IMR-90 (cell line): ENCODE data around the gene SNX32. TPM values are rescaled to one million over a fixed set of nuclear protein-coding genes. Genes with fewer than 3 reads are reported as not detected.

Experiments used
- ATAC-seq: fragments of 200-7000 bp; cut with Tn5 transposase; 2 replicates; pipeline ENCODE4 v1.9.1; 2020; ENCODE audit warnings: low read depth, mild to moderate bottlenecking, moderate library complexity
- BruUV-seq: library from RNA; stranded (reverse); fragments of 400-500 nt; replicated peaks from 2 replicates; lab custom pipeline; 2021; lab: Mats Ljungman, UMichigan
- CTCF ChIA-PET: fragments of 300-600 bp; formaldehyde crosslinking; extraction: SDS; loops from one replicate; lab custom pipeline; 2021; ENCODE audit warnings: antibody characterized with exemption; lab: Yijun Ruan, JAX
- POLR2A ChIA-PET: fragments of 300-600 bp; sonication (Branson Sonifier 250); formaldehyde crosslinking; loops from one replicate; lab custom pipeline; 2022; ENCODE audit warnings: antibody characterized with exemption; ENCODE audit not compliant: unreplicated experiment; lab: Charles Lee
- DNase-seq: peaks from one replicate; pipeline ENCODE4 v3.0.0; 2013
- H2AFZ ChIP-seq: replicated peaks from 2 replicates; pipeline ENCODE3; 2013; ENCODE audit warnings: low read length, mild to moderate bottlenecking; ENCODE audit not compliant: poor library complexity
- H2AK5ac ChIP-seq: 2 replicates; pipeline ENCODE4 v1.6.1; 2013; ENCODE audit warnings: low read depth, low read length, inconsistent platforms
- H2AK9ac ChIP-seq: replicated peaks from 2 replicates; pipeline ENCODE3; 2013; ENCODE audit warnings: mild to moderate bottlenecking, low read depth, low read length, moderate library complexity; ENCODE audit not compliant: poor library complexity
- H2BK120ac ChIP-seq: 2 replicates; pipeline ENCODE4 v1.6.1; 2013; ENCODE audit warnings: low read depth, low read length, inconsistent platforms
- H2BK15ac ChIP-seq: 3 replicates; pipeline ENCODE4 v1.6.1; 2013; ENCODE audit warnings: low read depth, low read length, inconsistent platforms
- H2BK20ac ChIP-seq: 2 replicates; pipeline ENCODE4 v1.6.1; 2013; ENCODE audit warnings: low read depth, mild to moderate bottlenecking, inconsistent platforms, low read length, moderate library complexity
- H2BK5ac ChIP-seq: 2 replicates; pipeline ENCODE4 v1.6.1; 2013; ENCODE audit warnings: mild to moderate bottlenecking, low read depth, low read length, inconsistent platforms; ENCODE audit not compliant: poor library complexity, severe bottlenecking
- H3K14ac ChIP-seq: replicated peaks from 2 replicates; pipeline ENCODE4 v1.6.1; 2013; ENCODE audit warnings: low read depth, low read length, inconsistent platforms
- H3K18ac ChIP-seq: 2 replicates; pipeline ENCODE4 v1.6.1; 2013; ENCODE audit warnings: low read depth, low read length, control low read depth
- H3K23ac ChIP-seq: 2 replicates; pipeline ENCODE4 v1.6.1; 2013; ENCODE audit warnings: low read depth, low read length, inconsistent platforms
- H3K27ac ChIP-seq: 2 replicates; pipeline ENCODE4 v1.5.1; 2013; ENCODE audit warnings: mild to moderate bottlenecking, control low read depth, low read length; ENCODE audit not compliant: insufficient read depth
- H3K27me3 ChIP-seq: 2 replicates; pipeline ENCODE4 v1.6.1; 2013; ENCODE audit warnings: low read length; ENCODE audit not compliant: control insufficient read depth, insufficient read depth
- H3K36me3 ChIP-seq: 2 replicates; pipeline ENCODE4 v1.6.1; 2013; ENCODE audit warnings: low read length, mixed read lengths; ENCODE audit not compliant: control insufficient read depth, insufficient read depth
- H3K4ac ChIP-seq: 2 replicates; pipeline ENCODE4 v1.6.1; 2013; ENCODE audit warnings: low read depth, low read length, inconsistent platforms
- H3K4me1 ChIP-seq: 2 replicates; pipeline ENCODE4 v1.6.1; 2013; ENCODE audit warnings: low read length, mixed read lengths; ENCODE audit not compliant: control insufficient read depth, insufficient read depth
- H3K4me2 ChIP-seq: 2 replicates; pipeline ENCODE4 v1.6.1; 2013; ENCODE audit warnings: low read depth, mild to moderate bottlenecking, control low read depth, low read length, moderate library complexity
- H3K4me3 ChIP-seq: 2 replicates; pipeline ENCODE4 v1.5.1; 2013; ENCODE audit warnings: low read depth, mild to moderate bottlenecking, control low read depth, low read length, moderate library complexity; ENCODE audit not compliant: insufficient read depth
- H3K56ac ChIP-seq: 2 replicates; pipeline ENCODE4 v1.6.1; 2013; ENCODE audit warnings: low read length, inconsistent platforms; ENCODE audit not compliant: insufficient read depth; ENCODE audit errors: extremely low read depth
- H3K79me1 ChIP-seq, 2 experiments: 2 replicates each; pipeline ENCODE4 v1.6.1; 2013; ENCODE audit warnings: low read length in 2 of 2, inconsistent platforms in 1 of 2, low read depth in 1 of 2
- H3K9ac ChIP-seq: 2 replicates; pipeline ENCODE4 v1.6.1; 2013; ENCODE audit warnings: low read depth, low read length, control low read depth
- H3K9me1 ChIP-seq: 2 replicates; pipeline ENCODE4 v1.6.1; 2013; ENCODE audit warnings: low read length, inconsistent platforms; ENCODE audit not compliant: insufficient read depth
- H3K9me3 ChIP-seq: 2 replicates; pipeline ENCODE4 v1.6.1; 2013; ENCODE audit warnings: low read length; ENCODE audit not compliant: control insufficient read depth, insufficient read depth
- H4K20me1 ChIP-seq: 2 replicates; pipeline ENCODE4 v1.6.1; 2013; ENCODE audit warnings: low read length, inconsistent platforms; ENCODE audit not compliant: insufficient read depth
- H4K5ac ChIP-seq: 2 replicates; pipeline ENCODE4 v1.6.1; 2013; ENCODE audit warnings: mild to moderate bottlenecking, low read depth, low read length, control low read depth
- H4K8ac ChIP-seq, 2 experiments: 2 replicates each; pipeline ENCODE4 v1.6.1; 2013; ENCODE audit warnings: low read depth in 2 of 2, low read length in 2 of 2, control low read depth in 1 of 2, inconsistent platforms in 1 of 2
- H4K91ac ChIP-seq: 2 replicates; pipeline ENCODE4 v1.6.1; 2013; ENCODE audit warnings: low read depth, low read length, inconsistent platforms; ENCODE audit not compliant: insufficient read depth
- BHLHE40 ChIP-seq: fragments of 150-350 bp; IDR thresholded peaks from 2 replicates; pipeline ENCODE4 v1.6.1; 2016; ENCODE audit warnings: mild to moderate bottlenecking, low read depth, low read length
- CEBPB ChIP-seq: IDR thresholded peaks from 2 replicates; pipeline ENCODE4 v1.6.1; 2012; ENCODE audit warnings: low read depth, low read length, improper control_type of control experiment
- CHD1 ChIP-seq: IDR thresholded peaks from 2 replicates; pipeline ENCODE4 v1.6.1; 2012; ENCODE audit warnings: low read depth, low read length, improper control_type of control experiment
- MAFK ChIP-seq: IDR thresholded peaks from 2 replicates; pipeline ENCODE4 v1.6.1; 2012; ENCODE audit warnings: low read depth, low read length, improper control_type of control experiment
- MAZ ChIP-seq: IDR thresholded peaks from 2 replicates; pipeline ENCODE4 v1.6.1; 2012; ENCODE audit warnings: low read depth, mild to moderate bottlenecking, low read length, improper control_type of control experiment, moderate library complexity, borderline replicate concordance
- MXI1 ChIP-seq: IDR thresholded peaks from 2 replicates; pipeline ENCODE4 v1.6.1; 2012; ENCODE audit warnings: low read depth, mild to moderate bottlenecking, low read length, moderate library complexity, borderline replicate concordance
- NFE2L2 ChIP-seq: fragments of 150-350 bp; IDR thresholded peaks from 2 replicates; pipeline ENCODE4 v1.6.1; 2016; ENCODE audit warnings: low read depth, mild to moderate bottlenecking, low read length
- POLR2A ChIP-seq: IDR thresholded peaks from 2 replicates; pipeline ENCODE4 v1.6.1; 2012; ENCODE audit warnings: mild to moderate bottlenecking, low read depth, low read length
- RAD21 ChIP-seq: IDR thresholded peaks from 2 replicates; pipeline ENCODE4 v1.6.1; 2012; ENCODE audit warnings: low read length, improper control_type of control experiment
- RCOR1 ChIP-seq: IDR thresholded peaks from 2 replicates; pipeline ENCODE4 v1.6.1; 2012; ENCODE audit warnings: mild to moderate bottlenecking, low read length, improper control_type of control experiment; ENCODE audit not compliant: insufficient replicate concordance
- RFX5 ChIP-seq: IDR thresholded peaks from 2 replicates; pipeline ENCODE4 v1.8.0; 2012; ENCODE audit warnings: low read depth, mild to moderate bottlenecking, low read length, moderate library complexity
- SMC3 ChIP-seq: fragments of 150-350 bp; IDR thresholded peaks from 2 replicates; pipeline ENCODE4 v1.6.1; 2016; ENCODE audit warnings: low read depth, mild to moderate bottlenecking, antibody characterized with exemption, low read length, moderate library complexity
- WGBS, 2 experiments: methylation state at CpG; one replicate each; pipeline versions ENCODE4 v1.1.5 to v1.1.7; 2013; ENCODE audit warnings: missing lambda C conversion rate in 2 of 2; ENCODE audit not compliant: insufficient read length in 1 of 2; ENCODE audit errors: extremely low coverage in 2 of 2; 5-methylcytosine and 5-hydroxymethylcytosine counted together
- dilution Hi-C: fragments of 300-500 bp; cut with HindIII; formaldehyde crosslinking; loops from one replicate; pipeline ENCODE4 v1.14.3; 2018; ENCODE audit warnings: low sequenced_read_pairs; ENCODE audit not compliant: unreplicated experiment
- in situ Hi-C: fragments of 300-500 bp; cut with MboI; formaldehyde crosslinking; loops from 3 replicates; pipeline ENCODE4 v1.14.3; 2019; ENCODE audit warnings: low sequenced_read_pairs, inconsistent platforms, mixed read lengths
- intact Hi-C: fragments of 100-400 bp; cut with micrococcal nuclease; formaldehyde crosslinking; loops from 2 replicates; pipeline ENCODE4 v1.10.0; 2022
- polyA plus RNA-seq, 3 experiments: library from polyadenylated mRNA; depleted of rRNA; stranded (reverse); fragments of >200 nt; gene quantifications; 2 replicates each; pipeline ENCODE4 v1.2.3, GENCODE V29; 2012; ENCODE audit warnings: low replicate concordance in 1 of 3
- total RNA-seq: library from RNA; depleted of rRNA; stranded (reverse); fragments of >200 nt; gene quantifications from 2 replicates; pipeline ENCODE4 v1.2.3, GENCODE V29; 2012
- TF ChIP-seq, protein P1 (sequence below): fragments of 150-350 bp; IDR thresholded peaks from 2 replicates; pipeline ENCODE4 v1.6.1; 2017; ENCODE audit warnings: mild to moderate bottlenecking, antibody characterized with exemption, low read length, low read depth
- TF ChIP-seq, protein P2 (sequence below): fragments of 150-350 bp; IDR thresholded peaks from 2 replicates; pipeline ENCODE4 v1.6.1; 2016; ENCODE audit warnings: low read depth, mild to moderate bottlenecking, low read length, moderate library complexity, borderline replicate concordance
- TF ChIP-seq, protein P3 (sequence below): conservative IDR thresholded peaks from 2 replicates; pipeline ENCODE4 v1.5.1; 2012; ENCODE audit warnings: mild to moderate bottlenecking, low read depth, low read length, improper control_type of control experiment

Gene SNX32
- total and polyA plus RNA-seq, 2 of the 4 experiments (the other 2 are of a cell fraction): 0.36 to 0.79 TPM

DNA sequence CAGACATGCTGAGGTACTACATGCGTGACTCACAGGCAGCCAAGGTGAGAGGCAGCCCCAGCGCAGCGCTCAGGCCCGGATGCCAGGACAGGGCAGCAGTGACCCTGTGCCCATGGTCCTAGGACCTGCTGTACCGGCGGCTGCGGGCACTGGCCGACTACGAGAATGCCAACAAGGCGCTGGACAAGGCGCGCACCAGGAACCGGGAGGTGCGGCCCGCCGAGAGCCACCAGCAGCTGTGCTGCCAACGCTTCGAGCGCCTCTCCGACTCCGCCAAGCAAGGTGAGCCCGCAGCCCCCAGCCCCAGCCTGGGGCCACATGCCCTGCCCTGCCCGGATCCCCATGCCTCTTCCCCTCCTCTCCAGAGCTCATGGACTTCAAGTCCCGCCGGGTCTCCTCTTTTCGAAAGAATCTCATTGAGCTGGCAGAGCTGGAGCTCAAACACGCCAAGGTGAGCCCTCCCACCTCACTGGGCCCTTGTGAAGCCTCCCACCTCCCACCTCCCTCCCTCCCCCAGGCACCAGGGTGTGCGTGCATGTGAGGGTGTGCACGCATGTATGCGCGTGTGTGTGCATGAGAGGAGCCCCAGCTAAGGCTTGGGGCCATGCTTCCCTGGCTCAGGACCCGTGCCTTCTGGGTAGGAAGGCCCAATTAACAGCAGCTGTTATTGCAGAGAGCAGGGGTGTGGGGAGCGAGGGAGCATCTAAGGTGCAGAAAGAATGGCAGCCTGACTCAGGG is 18.9 kb downstream of the SNX32 start:
- Histone ChIP-seq H4K91ac (no peak overlapping the region), H2BK20ac (no peak overlapping the region), H2BK120ac (no peak overlapping the region), H3K36me3 (peaks cover 59% of the 10 kb centered on the region), H3K79me1 (peaks cover 20 to 60% of the 10 kb centered on the region in 2 experiments), H3K56ac (no peak overlapping the region), H3K18ac (no peak overlapping the region), H2BK5ac (no peak overlapping the region), H3K27me3 (no peaks in the 10 kb centered on the region), H3K14ac (no peak overlapping the region), H2AK9ac (peak overlapping the region; percentile 70), H3K4ac (no peak overlapping the region), H2AK5ac (no peak overlapping the region), H3K23ac (no peak overlapping the region), H2BK15ac (no peak overlapping the region), H4K20me1 (peaks cover 76% of the 10 kb centered on the region), H4K8ac (no peak overlapping the region), H3K9ac (no peak overlapping the region), H3K9me3 (no peaks in the 10 kb centered on the region), H3K27ac (no peak overlapping the region), H3K4me2 (no peak overlapping the region), H2AFZ (no peak overlapping the region), H4K5ac (no peak overlapping the region), H3K4me1 (peaks cover 4% of the 10 kb centered on the region), H3K4me3 (no peak overlapping the region), H3K9me1 (peaks cover 29% of the 10 kb centered on the region)
- CTCF ChIA-PET: no interaction called here
- WGBS, 2 experiments: 96% methylated on average over 14 of the region's 33 CpGs; no CpG with 5 or more reads in 1 of the 2 experiments
- ATAC-seq (no peak), DNase-seq (no peak)
- dilution Hi-C loops (no loop called here), intact Hi-C loops (no loop called here), in situ Hi-C loops (no loop called here)
- no peak for TF ChIP-seq NFE2L2
- TF ChIP-seq RAD21: no peak
- no peak for TF ChIP-seq BHLHE40
- TF ChIP-seq, protein P1, sequence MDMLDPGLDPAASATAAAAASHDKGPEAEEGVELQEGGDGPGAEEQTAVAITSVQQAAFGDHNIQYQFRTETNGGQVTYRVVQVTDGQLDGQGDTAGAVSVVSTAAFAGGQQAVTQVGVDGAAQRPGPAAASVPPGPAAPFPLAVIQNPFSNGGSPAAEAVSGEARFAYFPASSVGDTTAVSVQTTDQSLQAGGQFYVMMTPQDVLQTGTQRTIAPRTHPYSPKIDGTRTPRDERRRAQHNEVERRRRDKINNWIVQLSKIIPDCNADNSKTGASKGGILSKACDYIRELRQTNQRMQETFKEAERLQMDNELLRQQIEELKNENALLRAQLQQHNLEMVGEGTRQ: no peak
- TF ChIP-seq MAFK: no peak
- TF ChIP-seq MXI1: no peak
- no peak; the same call in 1 of the 2 replicates for TF ChIP-seq POLR2A
- no peak for TF ChIP-seq SMC3
- TF ChIP-seq CEBPB: no peak
- TF ChIP-seq RCOR1: no peak
- TF ChIP-seq MAZ: no peak
- no peak for TF ChIP-seq CHD1
- TF ChIP-seq, protein P2, sequence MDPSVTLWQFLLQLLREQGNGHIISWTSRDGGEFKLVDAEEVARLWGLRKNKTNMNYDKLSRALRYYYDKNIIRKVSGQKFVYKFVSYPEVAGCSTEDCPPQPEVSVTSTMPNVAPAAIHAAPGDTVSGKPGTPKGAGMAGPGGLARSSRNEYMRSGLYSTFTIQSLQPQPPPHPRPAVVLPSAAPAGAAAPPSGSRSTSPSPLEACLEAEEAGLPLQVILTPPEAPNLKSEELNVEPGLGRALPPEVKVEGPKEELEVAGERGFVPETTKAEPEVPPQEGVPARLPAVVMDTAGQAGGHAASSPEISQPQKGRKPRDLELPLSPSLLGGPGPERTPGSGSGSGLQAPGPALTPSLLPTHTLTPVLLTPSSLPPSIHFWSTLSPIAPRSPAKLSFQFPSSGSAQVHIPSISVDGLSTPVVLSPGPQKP: no peak
- TF ChIP-seq RFX5: no peak
- TF ChIP-seq, protein P3, sequence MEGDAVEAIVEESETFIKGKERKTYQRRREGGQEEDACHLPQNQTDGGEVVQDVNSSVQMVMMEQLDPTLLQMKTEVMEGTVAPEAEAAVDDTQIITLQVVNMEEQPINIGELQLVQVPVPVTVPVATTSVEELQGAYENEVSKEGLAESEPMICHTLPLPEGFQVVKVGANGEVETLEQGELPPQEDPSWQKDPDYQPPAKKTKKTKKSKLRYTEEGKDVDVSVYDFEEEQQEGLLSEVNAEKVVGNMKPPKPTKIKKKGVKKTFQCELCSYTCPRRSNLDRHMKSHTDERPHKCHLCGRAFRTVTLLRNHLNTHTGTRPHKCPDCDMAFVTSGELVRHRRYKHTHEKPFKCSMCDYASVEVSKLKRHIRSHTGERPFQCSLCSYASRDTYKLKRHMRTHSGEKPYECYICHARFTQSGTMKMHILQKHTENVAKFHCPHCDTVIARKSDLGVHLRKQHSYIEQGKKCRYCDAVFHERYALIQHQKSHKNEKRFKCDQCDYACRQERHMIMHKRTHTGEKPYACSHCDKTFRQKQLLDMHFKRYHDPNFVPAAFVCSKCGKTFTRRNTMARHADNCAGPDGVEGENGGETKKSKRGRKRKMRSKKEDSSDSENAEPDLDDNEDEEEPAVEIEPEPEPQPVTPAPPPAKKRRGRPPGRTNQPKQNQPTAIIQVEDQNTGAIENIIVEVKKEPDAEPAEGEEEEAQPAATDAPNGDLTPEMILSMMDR: no peak
- BruUV-seq: no TSS peak
- POLR2A ChIA-PET: interaction anchor here (1.0 kb wide), 1 partner anchor 140 kb away, joined by 4 read pairs; no protein-coding TSS in a partner anchor
